ENCODE results near the gene LCN2.

GRCh38 chr9:128108269-128109049, 40.8 kb upstream of the LCN2 start:
- TF ChIP-seq CTCF (IDR thresholded peaks at IDR 0.05), result no peak
- no peak for TF ChIP-seq POLR2A (IDR thresholded peaks at IDR 0.05)
